K562 (cell line): ENCODE results near the gene IRF2BP1. TPM values are rescaled to one million over a fixed set of nuclear protein-coding genes. Genes with fewer than 3 reads are reported as not detected.
A peak's percentile ranks its signal among the peaks of the same experiment; 100 is the strongest.

Source experiments
- BCL6 ChIP-seq: fragments of 250-450 bp; sonication (Bioruptor Pico); IDR thresholded peaks from 2 replicates; pipeline ENCODE4 v1.4.0; 2020
- BHLHE40 ChIP-seq: IDR thresholded peaks from 2 replicates; pipeline ENCODE4 v1.6.1; 2011; ENCODE audit warnings: low read length, improper control_type of control experiment
- CTBP1 ChIP-seq: fragments of 450-650 bp; IDR thresholded peaks from 2 replicates; pipeline ENCODE4 v1.6.1; 2016; ENCODE audit warnings: borderline replicate concordance
- ETS1 ChIP-seq: conservative IDR thresholded peaks from 2 replicates; pipeline ENCODE4 v1.6.1; 2011; ENCODE audit warnings: low read depth, mild to moderate bottlenecking, low read length; ENCODE audit not compliant: control insufficient read depth
- FOXP1 ChIP-seq: sonication (generic); formaldehyde crosslinking; IDR thresholded peaks from 2 replicates; pipeline ENCODE4 v1.8.0; 2022; ENCODE audit warnings: mild to moderate bottlenecking, missing genetic modification reagents
- GATAD2B ChIP-seq: fragments of 450-650 bp; IDR thresholded peaks from 2 replicates; pipeline ENCODE4 v1.6.1; 2017; ENCODE audit warnings: mild to moderate bottlenecking, borderline replicate concordance
- HMGN3 ChIP-seq: IDR thresholded peaks from 2 replicates; pipeline ENCODE4 v1.6.1; 2011; ENCODE audit warnings: borderline replicate concordance, low read depth, mild to moderate bottlenecking, mixed read lengths, low read length; ENCODE audit not compliant: insufficient read length; ENCODE audit errors: extremely low read depth
- IFI16 ChIP-seq: fragments of 250-450 bp; sonication (Bioruptor Pico); IDR thresholded peaks from 2 replicates; pipeline ENCODE4 v2.1.2; 2022; ENCODE audit warnings: mild to moderate bottlenecking, inconsistent platforms
- MAX ChIP-seq: sonication (generic); formaldehyde crosslinking; IDR thresholded peaks from 2 replicates; pipeline ENCODE4 v1.9.0; 2022; ENCODE audit warnings: mild to moderate bottlenecking, missing genetic modification reagents
- NFIX ChIP-seq: fragments of 250-450 bp; sonication (Bioruptor Pico); IDR thresholded peaks from 2 replicates; pipeline ENCODE4 v1.4.0; 2020; ENCODE audit warnings: low read depth, mild to moderate bottlenecking, moderate library complexity
- RAD21 ChIP-seq, 2 experiments: fragments of 250-450 bp in 1 of 2; fragments of 450-650 bp in 1 of 2; sonication (Bioruptor Pico) in 1 of 2; formaldehyde crosslinking in 1 of 2; IDR thresholded peaks in 1 of 2; conservative IDR thresholded peaks in 1 of 2; 2 replicates each; pipeline versions ENCODE4 v1.4.0 to v1.8.0; 2020 to 2022; ENCODE audit warnings: mild to moderate bottlenecking in 2 of 2, moderate library complexity in 1 of 2
- RFX5 ChIP-seq: IDR thresholded peaks from 2 replicates; pipeline ENCODE4 v1.6.1; 2011; ENCODE audit warnings: low read depth, mild to moderate bottlenecking, improper control_type of control experiment, low read length
- TEAD4 ChIP-seq, 2 experiments: sonication (generic) in 1 of 2; formaldehyde crosslinking in 1 of 2; IDR thresholded peaks; 2 replicates each; pipeline versions ENCODE4 v1.6.1 to v1.8.0; 2012 to 2022; ENCODE audit warnings: borderline replicate concordance in 1 of 2, inconsistent platforms in 1 of 2, low read length in 1 of 2, mild to moderate bottlenecking in 1 of 2, missing genetic modification reagents in 1 of 2
- ZBTB26 ChIP-seq: fragments of 450-650 bp; formaldehyde crosslinking; IDR thresholded peaks from 2 replicates; pipeline ENCODE4 v1.4.0; 2022; ENCODE audit warnings: missing genetic modification characterization
- ZNF592 ChIP-seq: fragments of 450-650 bp; IDR thresholded peaks from 2 replicates; pipeline ENCODE4 v1.6.1; 2017; ENCODE audit warnings: antibody characterized with exemption, mild to moderate bottlenecking
- polyA plus RNA-seq, 8 experiments: library from polyadenylated mRNA; depleted of rRNA in 4 of 8; stranded (reverse) in 5 of 8; unstranded in 3 of 8; fragments of >200 nt; fragmentation: Nextera tagmentation in 2 of 8; fragmentation: Illumina TruSeq in 1 of 8; extraction: Ambion mirVana in 2 of 8; extraction: Trizol in 1 of 8; gene quantifications; 2 replicates each; pipeline versions ENCODE4 v1.2.1 to v1.2.3, GENCODE V29; 2011 to 2014; ENCODE audit warnings: inconsistent platforms in 1 of 8, missing spikeins in 1 of 8
- total RNA-seq, 7 experiments: library from RNA; depleted of rRNA in 6 of 7; stranded (reverse); fragments of >200 nt in 6 of 7; fragmentation: Illumina TruSeq in 2 of 7; extraction: Trizol in 2 of 7; gene quantifications; 2 replicates each; pipeline versions ENCODE4 v1.2.1 to v1.2.3, GENCODE V29; 2011 to 2021; ENCODE audit warnings: low replicate concordance in 1 of 7
- TF ChIP-seq, protein P1 (sequence below): fragments of 200-800 bp; sonication (Bioruptor generic); IDR thresholded peaks from 2 replicates; pipeline ENCODE4 v1.6.1; 2017; ENCODE audit warnings: missing genetic modification characterization, missing compliant biosample characterization

IRF2BP1 gene
- total and polyA plus RNA-seq, 9 of the 15 experiments (the other 6 are each of a cell fraction or from before 2014, with no cell fraction given): 0.61 to 35.9 (median 3.5) TPM

- TF ChIP-seq ZNF592 (peak; percentile 85), IFI16 (CRISPR knock-in tag) (no peak), CTBP1 (peak; percentile 63; the same call in 1 of the 2 replicates), BCL6 (CRISPR knock-in tag) (no peak), HMGN3 (peak; percentile 58), ZBTB26 (CRISPR knock-in tag) (no peak), TEAD4 (IDR thresholded peaks at IDR 0.05; ENCODE audit: low read length) (no peak), TEAD4 (CRISPR knock-in tag; IDR thresholded peaks at IDR 0.05; ENCODE audit: borderline replicate concordance) (no peak), MAX (CRISPR knock-in tag) (peak; percentile 60), ETS1 (peak; percentile 86), NFIX (CRISPR knock-in tag) (no peak), BHLHE40 (0 out of 2 replicates have a peak, but pooled peaks have one; percentile 6), RAD21 (CRISPR knock-in tag; conservative IDR thresholded peaks at IDR 0.05 in 1 of 2, IDR thresholded peaks at IDR 0.05 in 1 of 2) (peak in 1 of 2 experiments; percentile 40; a peak in 2 of 4 replicates), RFX5 (no peak), FOXP1 (CRISPR knock-in tag) (peak; percentile 47; the same call in 1 of the 2 replicates), GATAD2B (peak; percentile 79; the same call in 1 of the 2 replicates)
- TF ChIP-seq, protein P1, sequence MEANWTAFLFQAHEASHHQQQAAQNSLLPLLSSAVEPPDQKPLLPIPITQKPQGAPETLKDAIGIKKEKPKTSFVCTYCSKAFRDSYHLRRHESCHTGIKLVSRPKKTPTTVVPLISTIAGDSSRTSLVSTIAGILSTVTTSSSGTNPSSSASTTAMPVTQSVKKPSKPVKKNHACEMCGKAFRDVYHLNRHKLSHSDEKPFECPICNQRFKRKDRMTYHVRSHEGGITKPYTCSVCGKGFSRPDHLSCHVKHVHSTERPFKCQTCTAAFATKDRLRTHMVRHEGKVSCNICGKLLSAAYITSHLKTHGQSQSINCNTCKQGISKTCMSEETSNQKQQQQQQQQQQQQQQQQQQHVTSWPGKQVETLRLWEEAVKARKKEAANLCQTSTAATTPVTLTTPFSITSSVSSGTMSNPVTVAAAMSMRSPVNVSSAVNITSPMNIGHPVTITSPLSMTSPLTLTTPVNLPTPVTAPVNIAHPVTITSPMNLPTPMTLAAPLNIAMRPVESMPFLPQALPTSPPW (CRISPR knock-in tag): peak; percentile 77; the same call in 1 of the 2 replicates
Measured at GRCh38 chr19:45885556-45886426, at the start of gene IRF2BP1 (continued).
